GM18507 (cell line): ENCODE measurements around the gene ZNF146.
"Not testable (repeated sequence)": the region's sequence is repeated elsewhere in the genome, so short reads cannot be mapped to it uniquely, and the experiment has no call there.

ENCODE experiments used
- DNase-seq: peaks from one replicate; pipeline ENCODE4 v3.0.0; 2011; ENCODE audit warnings: low read depth; ENCODE audit not compliant: insufficient read length; ENCODE audit errors: extremely low spot score
- FAIRE-seq: peaks from 2 replicates; lab custom pipeline; 2011; peaks lifted over from hg19 to GRCh38; lab: Jason Lieb, UNC

Gene ZNF146

GRCh38 chr19:36214386-36215275, at the start of gene ZNF146, which contains the start of gene ZNF565:
Gene ZNF146, plus strand, starts transcription at chr19:36215106. Its CDS starts 21,335 bp downstream, at chr19:36236441.
Gene ZNF565, minus strand, starts transcription at chr19:36214665. Its CDS starts 12,680 bp downstream, at chr19:36201985.
- peak; percentile 89 for DNase-seq
- FAIRE-seq, result peak; percentile 96

- FAIRE-seq (no peak), DNase-seq (no peak)
Observed at GRCh38 chr19:36169084-36169760, 45.7 kb upstream of the ZNF146 start.

GRCh38 chr19:36172852-36173251, 42.1 kb upstream of the ZNF146 start:
- DNase-seq (no peak), FAIRE-seq (no peak)

GRCh38 chr19:36173846-36174245, 41.1 kb upstream of the ZNF146 start:
- DNase-seq, FAIRE-seq: not testable (repeated sequence)

GRCh38 chr19:36179077-36179476, 35.8 kb upstream of the ZNF146 start:
- DNase-seq, FAIRE-seq: not testable (repeated sequence)

GRCh38 chr19:36182612-36183244, 32.2 kb upstream of the ZNF146 start:
- FAIRE-seq (no peak), DNase-seq (no peak)

GRCh38 chr19:36183245-36183628, 31.7 kb upstream of the ZNF146 start:
- FAIRE-seq (no peak), DNase-seq (no peak)

GRCh38 chr19:36186722-36187121, 28.2 kb upstream of the ZNF146 start:
- not testable (repeated sequence) for DNase-seq, FAIRE-seq

- no peak for DNase-seq
- FAIRE-seq, result no peak
Observed at GRCh38 chr19:36196249-36196648, 18.7 kb upstream of the ZNF146 start.

- FAIRE-seq (no peak), DNase-seq (no peak)
Observed at GRCh38 chr19:36198119-36198518, 16.8 kb upstream of the ZNF146 start.

GRCh38 chr19:36201684-36202083, 13.2 kb upstream of the ZNF146 start:
- FAIRE-seq (no peak), DNase-seq (no peak)

GRCh38 chr19:36203293-36203692, 11.6 kb upstream of the ZNF146 start:
- no peak for FAIRE-seq
- DNase-seq, result no peak

GRCh38 chr19:36207605-36208252, 7.2 kb upstream of the ZNF146 start:
- FAIRE-seq, result peak; percentile 47
- no peak for DNase-seq

GRCh38 chr19:36209372-36209771, 5.5 kb upstream of the ZNF146 start:
- DNase-seq (no peak), FAIRE-seq (no peak)

- no peak for FAIRE-seq
- no peak for DNase-seq
Observed at GRCh38 chr19:36210497-36210896, 4.4 kb upstream of the ZNF146 start.

GRCh38 chr19:36212895-36213294, 2.0 kb upstream of the ZNF146 start:
- no peak for DNase-seq
- no peak for FAIRE-seq

GRCh38 chr19:36215276-36216123, 594 bp downstream of the ZNF146 start:
- FAIRE-seq (no peak), DNase-seq (no peak)

GRCh38 chr19:36221474-36221873, 6.6 kb downstream of the ZNF146 start:
- DNase-seq, result no peak
- FAIRE-seq, result no peak

GRCh38 chr19:36222503-36222902, 7.6 kb downstream of the ZNF146 start:
- FAIRE-seq, result no peak
- DNase-seq, result no peak
